Keratinocyte (primary cell): ENCODE data around the gene DAPL1. TPM values are rescaled to one million over a fixed set of nuclear protein-coding genes. Genes with fewer than 3 reads are reported as not detected.

Source experiments
- DNase-seq: peaks from one replicate; pipeline ENCODE4 v3.0.0-alpha.2; 2011; ENCODE audit warnings: low read depth, missing footprints, low spot score
- FAIRE-seq: peaks from 2 replicates; lab custom pipeline; 2011; peaks lifted over from hg19 to GRCh38; lab: Jason Lieb, UNC
- H2AFZ ChIP-seq: 2 replicates; pipeline ENCODE4 v1.6.0; 2012; ENCODE audit warnings: low read length, control low read depth, inconsistent platforms; ENCODE audit not compliant: control insufficient read depth
- H3K27ac ChIP-seq: 2 replicates; pipeline ENCODE4 v1.5.1; 2011; ENCODE audit warnings: low read length; ENCODE audit not compliant: control insufficient read depth, insufficient read depth
- H3K27me3 ChIP-seq: 3 replicates; pipeline ENCODE4 v1.6.0; 2011; ENCODE audit warnings: low read length; ENCODE audit not compliant: control insufficient read depth, insufficient read depth; ENCODE audit errors: extremely low read depth
- H3K36me3 ChIP-seq, 2 experiments: 2 replicates in 1 of 2; 3 replicates in 1 of 2; pipeline ENCODE4 v1.5.1; 2011; ENCODE audit warnings: low read length in 2 of 2, mild to moderate bottlenecking in 1 of 2; ENCODE audit not compliant: control insufficient read depth in 2 of 2, insufficient read depth in 2 of 2; ENCODE audit errors: extremely low read depth in 1 of 2
- H3K4me1 ChIP-seq: 3 replicates; pipeline ENCODE4 v1.5.1; 2011; ENCODE audit warnings: low read length; ENCODE audit not compliant: control insufficient read depth, insufficient read depth; ENCODE audit errors: extremely low read depth
- H3K4me2 ChIP-seq: 3 replicates; pipeline ENCODE4 v1.6.0; 2011; ENCODE audit warnings: low read depth, low read length; ENCODE audit not compliant: control insufficient read depth, insufficient read depth; ENCODE audit errors: extremely low read depth
- H3K4me3 ChIP-seq, 3 experiments: fragments of 200-600 bp in 1 of 3; sonication (generic) in 1 of 3; 2 replicates in 2 of 3; 3 replicates in 1 of 3; pipeline ENCODE4 v1.5.1; 2011 to 2016; ENCODE audit warnings: low read length in 3 of 3, mild to moderate bottlenecking in 3 of 3, control low read depth in 2 of 3, inconsistent platforms in 1 of 3, low read depth in 1 of 3, mixed read lengths in 1 of 3, mixed run types in 1 of 3, moderate library complexity in 1 of 3; ENCODE audit not compliant: control insufficient read depth in 2 of 3, insufficient read depth in 2 of 3; ENCODE audit errors: extremely low read depth in 1 of 3
- H3K79me2 ChIP-seq: 2 replicates; pipeline ENCODE4 v1.6.0; 2012; ENCODE audit warnings: low read length; ENCODE audit not compliant: control insufficient read depth, insufficient read depth
- H3K9ac ChIP-seq: 3 replicates; pipeline ENCODE4 v1.6.0; 2011; ENCODE audit warnings: low read length; ENCODE audit not compliant: control insufficient read depth, insufficient read depth; ENCODE audit errors: extremely low read depth
- H3K9me1 ChIP-seq: 3 replicates; pipeline ENCODE4 v1.6.0; 2011; ENCODE audit warnings: low read length; ENCODE audit not compliant: control insufficient read depth, insufficient read depth; ENCODE audit errors: extremely low read depth
- H3K9me3 ChIP-seq: 2 replicates; pipeline ENCODE4 v1.5.1; 2012; ENCODE audit warnings: low read depth, low read length; ENCODE audit not compliant: control insufficient read depth
- H4K20me1 ChIP-seq: 3 replicates; pipeline ENCODE4 v1.6.0; 2011; ENCODE audit warnings: low read length; ENCODE audit not compliant: control insufficient read depth, insufficient read depth; ENCODE audit errors: extremely low read depth
- EZH2 ChIP-seq: IDR thresholded peaks from one replicate; pipeline ENCODE4 v1.6.1; 2012; ENCODE audit warnings: inconsistent platforms, mild to moderate bottlenecking, low read length, moderate library complexity
- dilution Hi-C: fragments of 300-500 bp; cut with MboI; formaldehyde crosslinking; loops from one replicate; pipeline ENCODE4 v1.7.0; 2020; ENCODE audit warnings: low sequenced_read_pairs; ENCODE audit not compliant: extremely low pct_ligation_motif_present
- polyA plus RNA-seq, 5 experiments: library from polyadenylated mRNA; depleted of rRNA in 3 of 5; stranded (reverse) in 3 of 5; stranded (forward) in 1 of 5; unstranded in 1 of 5; fragments of >200 nt; gene quantifications; 1 replicate in 1 of 5; 2 replicates in 3 of 5; 3 replicates in 1 of 5; pipeline versions ENCODE4 v1.2.1 to v1.2.3, GENCODE V29; 2011 to 2012; ENCODE audit warnings: missing spikeins in 2 of 5, low read depth in 1 of 5, low replicate concordance in 1 of 5
- TF ChIP-seq, protein P1 (sequence below), 3 experiments: IDR thresholded peaks in 1 of 3; conservative IDR thresholded peaks in 1 of 3; optimal IDR thresholded peaks in 1 of 3; 2 replicates in 2 of 3; 3 replicates in 1 of 3; pipeline versions ENCODE3 to v1.5.1; 2011; ENCODE audit warnings: low read length in 3 of 3, mild to moderate bottlenecking in 3 of 3, moderate library complexity in 2 of 3, control low read depth in 1 of 3, inconsistent platforms in 1 of 3; ENCODE audit not compliant: insufficient read depth in 2 of 3; ENCODE audit errors: extremely low read depth in 1 of 3

The DAPL1 gene
- polyA plus RNA-seq, 1 donor (not counting 4 experiments of a cell fraction or from before 2014, with no cell fraction given), result 4.8 TPM

GRCh38 chr2:158762336-158762735 is 32.8 kb upstream of the DAPL1 start:
- Histone ChIP-seq H4K20me1 (no peaks in the 10 kb centered on the region), H3K4me1 (peaks cover 18% of the 10 kb centered on the region), H3K9me3 (no peaks in the 10 kb centered on the region), H3K9me1 (no peaks in the 10 kb centered on the region), H3K9ac (peak overlapping the region; percentile 65), H3K27me3 (no peaks in the 10 kb centered on the region), H3K4me2 (peak overlapping the region; percentile 86), H3K27ac (peak overlapping the region; percentile 92), H3K36me3 (no peaks in the 10 kb centered on the region), H3K79me2 (no peaks in the 10 kb centered on the region), H3K4me3 (no peak overlapping the region), H2AFZ (peak overlapping the region; percentile 26)
- no peak for TF ChIP-seq EZH2
- TF ChIP-seq, protein P1, sequence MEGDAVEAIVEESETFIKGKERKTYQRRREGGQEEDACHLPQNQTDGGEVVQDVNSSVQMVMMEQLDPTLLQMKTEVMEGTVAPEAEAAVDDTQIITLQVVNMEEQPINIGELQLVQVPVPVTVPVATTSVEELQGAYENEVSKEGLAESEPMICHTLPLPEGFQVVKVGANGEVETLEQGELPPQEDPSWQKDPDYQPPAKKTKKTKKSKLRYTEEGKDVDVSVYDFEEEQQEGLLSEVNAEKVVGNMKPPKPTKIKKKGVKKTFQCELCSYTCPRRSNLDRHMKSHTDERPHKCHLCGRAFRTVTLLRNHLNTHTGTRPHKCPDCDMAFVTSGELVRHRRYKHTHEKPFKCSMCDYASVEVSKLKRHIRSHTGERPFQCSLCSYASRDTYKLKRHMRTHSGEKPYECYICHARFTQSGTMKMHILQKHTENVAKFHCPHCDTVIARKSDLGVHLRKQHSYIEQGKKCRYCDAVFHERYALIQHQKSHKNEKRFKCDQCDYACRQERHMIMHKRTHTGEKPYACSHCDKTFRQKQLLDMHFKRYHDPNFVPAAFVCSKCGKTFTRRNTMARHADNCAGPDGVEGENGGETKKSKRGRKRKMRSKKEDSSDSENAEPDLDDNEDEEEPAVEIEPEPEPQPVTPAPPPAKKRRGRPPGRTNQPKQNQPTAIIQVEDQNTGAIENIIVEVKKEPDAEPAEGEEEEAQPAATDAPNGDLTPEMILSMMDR (optimal IDR thresholded peaks at IDR 0.05 in 1 of 3, IDR thresholded peaks at IDR 0.05 in 1 of 3, conservative IDR thresholded peaks at IDR 0.05 in 1 of 3; ENCODE audit: extremely low read depth in 1 of 3, insufficient read depth in 2 of 3, low read length in 3 of 3), result no peak
- FAIRE-seq (no peak), DNase-seq (no peak)
- dilution Hi-C loops, result no loop called here

DNA sequence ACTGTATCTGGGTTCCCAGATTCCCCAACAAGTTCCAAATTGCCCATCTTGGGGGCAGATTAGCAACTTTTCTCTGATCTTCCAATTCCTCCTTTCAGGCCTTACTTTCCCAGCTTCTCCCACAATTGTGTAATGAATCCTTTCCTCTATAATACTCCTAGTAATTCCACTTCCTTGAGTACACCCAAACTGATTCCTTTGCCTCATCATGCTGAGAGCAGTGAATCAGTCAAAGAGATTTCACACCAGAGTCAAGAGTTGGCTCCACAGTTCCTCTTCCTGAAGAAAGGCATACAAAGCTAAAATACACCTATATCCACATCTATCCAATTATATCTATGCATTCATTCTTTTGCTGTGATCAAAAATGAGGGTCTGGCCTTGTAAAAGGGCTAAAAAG is 28.6 kb upstream of the DAPL1 start:
- Histone ChIP-seq H3K9me1 (no peaks in the 10 kb centered on the region), H3K79me2 (no peaks in the 10 kb centered on the region), H3K36me3 (no peaks in the 10 kb centered on the region), H3K4me1 (peaks cover 7% of the 10 kb centered on the region), H3K4me2 (no peak overlapping the region), H3K27ac (no peak overlapping the region), H3K4me3 (no peak overlapping the region), H2AFZ (peak overlapping the region; percentile 11), H3K9me3 (peaks cover 1% of the 10 kb centered on the region), H4K20me1 (no peaks in the 10 kb centered on the region), H3K9ac (no peak overlapping the region), H3K27me3 (no peaks in the 10 kb centered on the region)
- no peak for TF ChIP-seq EZH2
- TF ChIP-seq, protein P1 (optimal IDR thresholded peaks at IDR 0.05 in 1 of 3, IDR thresholded peaks at IDR 0.05 in 1 of 3, conservative IDR thresholded peaks at IDR 0.05 in 1 of 3; ENCODE audit: extremely low read depth in 1 of 3, insufficient read depth in 2 of 3, low read length in 3 of 3), result no peak
- FAIRE-seq (peak; percentile 17), DNase-seq (no peak)
- dilution Hi-C loops, result no loop called here
